ENCODE data around the gene LRP5.

LRP5 gene

DNA sequence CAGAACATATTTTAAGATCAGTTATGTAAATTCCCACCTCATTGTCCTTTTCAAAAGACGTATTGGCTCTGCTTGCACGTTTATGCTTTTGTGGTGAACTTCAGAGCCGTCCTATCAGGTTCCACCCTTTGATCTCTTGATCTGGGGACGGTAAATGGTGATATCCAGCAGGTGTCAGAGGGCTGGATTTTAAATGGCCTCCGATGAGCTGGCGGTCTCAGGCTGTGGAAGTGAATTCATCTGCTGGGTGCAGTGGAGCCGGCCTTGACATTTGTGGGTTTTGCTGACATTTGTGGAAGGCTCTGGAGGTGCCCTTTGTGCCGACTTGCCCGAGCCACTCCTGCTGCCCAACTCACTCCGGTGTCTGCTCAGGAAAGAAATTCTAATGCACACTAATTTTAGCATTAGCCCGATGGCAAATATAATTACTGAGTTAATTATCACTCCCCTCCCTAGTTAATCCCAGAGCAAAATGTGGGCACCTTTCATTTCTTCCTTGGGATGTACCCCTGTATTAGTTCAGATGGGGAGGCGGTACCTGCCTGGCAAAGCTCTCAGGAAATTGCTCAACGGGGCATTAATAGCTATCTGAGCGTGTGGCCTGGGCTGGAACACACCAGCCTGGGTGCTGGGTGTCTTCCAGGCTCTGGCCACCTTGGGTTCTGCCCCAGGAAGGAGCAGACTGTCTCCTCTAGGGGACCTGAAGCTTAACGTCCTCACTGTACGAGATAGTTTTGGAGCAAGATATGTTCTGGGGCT is 9.1 kb downstream of the LRP5 start:
- DNase-seq (ENCODE audit: insufficient read length, low spot score), result no peak
- TF ChIP-seq, protein P1, sequence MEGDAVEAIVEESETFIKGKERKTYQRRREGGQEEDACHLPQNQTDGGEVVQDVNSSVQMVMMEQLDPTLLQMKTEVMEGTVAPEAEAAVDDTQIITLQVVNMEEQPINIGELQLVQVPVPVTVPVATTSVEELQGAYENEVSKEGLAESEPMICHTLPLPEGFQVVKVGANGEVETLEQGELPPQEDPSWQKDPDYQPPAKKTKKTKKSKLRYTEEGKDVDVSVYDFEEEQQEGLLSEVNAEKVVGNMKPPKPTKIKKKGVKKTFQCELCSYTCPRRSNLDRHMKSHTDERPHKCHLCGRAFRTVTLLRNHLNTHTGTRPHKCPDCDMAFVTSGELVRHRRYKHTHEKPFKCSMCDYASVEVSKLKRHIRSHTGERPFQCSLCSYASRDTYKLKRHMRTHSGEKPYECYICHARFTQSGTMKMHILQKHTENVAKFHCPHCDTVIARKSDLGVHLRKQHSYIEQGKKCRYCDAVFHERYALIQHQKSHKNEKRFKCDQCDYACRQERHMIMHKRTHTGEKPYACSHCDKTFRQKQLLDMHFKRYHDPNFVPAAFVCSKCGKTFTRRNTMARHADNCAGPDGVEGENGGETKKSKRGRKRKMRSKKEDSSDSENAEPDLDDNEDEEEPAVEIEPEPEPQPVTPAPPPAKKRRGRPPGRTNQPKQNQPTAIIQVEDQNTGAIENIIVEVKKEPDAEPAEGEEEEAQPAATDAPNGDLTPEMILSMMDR (IDR thresholded peaks at IDR 0.05; ENCODE audit: insufficient read depth, missing control alignments), result no peak
- no peak for FAIRE-seq

DNA sequence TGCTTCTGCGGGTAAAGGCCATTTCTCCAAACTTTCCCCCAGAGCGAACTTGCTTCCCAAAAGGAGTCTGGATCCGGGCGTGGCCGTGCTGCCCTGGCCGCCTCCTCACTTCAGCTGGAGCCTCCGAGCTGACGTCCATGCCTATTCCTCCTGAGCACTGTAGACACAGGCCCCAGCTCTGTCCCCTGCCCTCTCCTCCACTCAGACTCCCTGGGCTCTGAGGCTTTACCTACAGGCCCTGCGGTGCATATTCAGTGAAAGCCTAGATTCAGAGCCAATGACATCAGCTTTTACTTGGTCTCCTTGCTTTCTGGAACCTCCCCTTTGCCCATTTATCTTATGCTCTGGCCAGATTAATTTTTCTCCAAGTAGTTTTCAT is 9.7 kb downstream of the LRP5 start:
- no peak for DNase-seq (ENCODE audit: insufficient read length, low spot score)

GRCh38 chr11:68324241-68324640 is 11.8 kb downstream of the LRP5 start:
- FAIRE-seq, result no peak
- TF ChIP-seq, protein P1 (IDR thresholded peaks at IDR 0.05; ENCODE audit: insufficient read depth, missing control alignments), result no peak
- no peak for DNase-seq (ENCODE audit: insufficient read length, low spot score)

More for the DNA sequence above, 9.7 kb downstream of the LRP5 start:
- TF ChIP-seq, protein P1 (IDR thresholded peaks at IDR 0.05; ENCODE audit: insufficient read depth, missing control alignments), result no peak
- FAIRE-seq, result no peak

DNA sequence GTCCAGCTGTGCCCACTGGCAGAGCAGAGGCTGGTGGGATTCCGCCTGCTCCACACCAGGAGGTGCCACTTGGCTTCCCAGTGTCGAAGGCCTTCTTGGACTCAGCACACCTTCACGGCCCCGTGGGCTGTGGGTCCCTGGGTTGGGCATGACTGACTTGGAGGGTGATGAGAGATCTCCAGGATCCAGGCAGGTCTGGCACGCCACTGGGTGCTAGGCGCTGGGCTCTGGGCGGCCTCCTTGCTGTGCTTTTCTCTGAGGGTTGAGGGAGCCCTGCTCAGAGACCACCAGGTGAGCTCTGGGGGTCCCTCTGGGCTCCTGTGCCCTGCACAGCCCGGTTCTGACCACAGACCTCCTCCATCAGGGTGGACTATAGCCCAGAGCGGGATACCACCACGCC is 12.3 kb downstream of the LRP5 start:
- FAIRE-seq (no peak), DNase-seq (ENCODE audit: insufficient read length, low spot score) (no peak)
- TF ChIP-seq, protein P1 (IDR thresholded peaks at IDR 0.05; ENCODE audit: insufficient read depth, missing control alignments), result no peak

DNA sequence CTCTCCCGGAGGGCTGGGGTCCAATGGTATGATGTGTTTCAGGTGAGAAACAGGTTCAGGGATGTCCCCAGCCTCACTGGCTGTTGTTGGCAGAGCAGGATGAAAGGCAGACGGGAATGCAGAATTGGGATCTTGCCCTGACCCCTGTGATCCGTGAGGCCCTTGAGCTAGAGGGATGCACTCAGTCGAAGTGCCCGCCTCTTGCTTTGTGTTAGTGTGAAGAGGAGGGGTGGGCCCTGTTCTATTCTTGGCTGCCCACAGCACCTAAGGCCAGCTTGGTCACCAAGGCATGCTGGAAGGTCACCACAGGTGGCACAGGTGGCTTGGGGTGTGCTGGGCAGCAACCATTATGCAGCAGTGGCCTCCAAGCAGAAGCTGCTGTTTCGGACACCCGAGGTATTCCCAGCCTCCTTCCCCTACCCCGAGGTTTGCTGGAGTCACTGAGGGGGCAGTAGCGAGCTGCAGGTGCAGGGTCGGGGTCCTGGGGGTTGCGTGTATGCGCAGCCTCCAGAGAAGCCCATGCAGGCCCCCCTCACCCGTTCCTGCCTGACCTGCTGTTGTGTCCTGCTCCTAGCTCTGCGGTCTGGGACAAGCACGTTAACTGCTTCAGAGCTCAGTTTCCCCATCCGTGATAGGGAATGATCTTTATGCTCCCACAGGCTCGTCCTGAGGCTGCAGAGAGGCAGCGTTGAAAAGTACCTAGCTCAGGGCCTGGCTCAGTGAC is 13.0 kb downstream of the LRP5 start:
- TF ChIP-seq, protein P1 (IDR thresholded peaks at IDR 0.05; ENCODE audit: insufficient read depth, missing control alignments), result no peak
- DNase-seq (ENCODE audit: insufficient read length, low spot score) (no peak), FAIRE-seq (no peak)

- TF ChIP-seq, protein P1 (IDR thresholded peaks at IDR 0.05; ENCODE audit: insufficient read depth, missing control alignments), result no peak
- FAIRE-seq (no peak), DNase-seq (ENCODE audit: insufficient read length, low spot score) (no peak)
Observed at GRCh38 chr11:68325907-68326220, 13.5 kb downstream of the LRP5 start.

Data from D721Med (cell line).